GM21381 (cell line): ENCODE results near the gene SHROOM3.

Experiments used
- ATAC-seq: cut with Tn5 transposase; IDR thresholded peaks from one replicate; pipeline ENCODE4 v1.9.1; 2021; ENCODE audit warnings: mild to moderate bottlenecking, moderate library complexity; ENCODE audit not compliant: unreplicated experiment

SHROOM3 gene

DNA sequence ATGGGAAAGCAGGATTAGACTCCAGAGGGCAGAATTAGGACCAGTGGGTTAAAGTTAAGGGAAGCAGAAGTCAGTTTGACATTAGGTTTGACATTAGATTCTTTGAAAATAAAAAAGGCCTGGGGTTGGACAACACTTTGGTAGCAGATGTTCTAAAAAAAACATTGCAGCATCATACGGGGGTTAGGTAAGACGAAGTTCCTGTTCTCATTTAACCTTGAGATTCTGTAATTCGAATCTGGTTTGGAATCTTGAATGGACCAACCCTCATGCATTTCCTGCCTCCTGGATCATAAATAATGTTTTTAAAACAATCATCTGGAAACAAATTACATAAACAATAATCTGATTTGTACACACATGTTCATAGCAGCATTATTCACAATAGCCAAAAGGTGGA lies 181.0 kb downstream of the SHROOM3 start:
- no peak for ATAC-seq

DNA sequence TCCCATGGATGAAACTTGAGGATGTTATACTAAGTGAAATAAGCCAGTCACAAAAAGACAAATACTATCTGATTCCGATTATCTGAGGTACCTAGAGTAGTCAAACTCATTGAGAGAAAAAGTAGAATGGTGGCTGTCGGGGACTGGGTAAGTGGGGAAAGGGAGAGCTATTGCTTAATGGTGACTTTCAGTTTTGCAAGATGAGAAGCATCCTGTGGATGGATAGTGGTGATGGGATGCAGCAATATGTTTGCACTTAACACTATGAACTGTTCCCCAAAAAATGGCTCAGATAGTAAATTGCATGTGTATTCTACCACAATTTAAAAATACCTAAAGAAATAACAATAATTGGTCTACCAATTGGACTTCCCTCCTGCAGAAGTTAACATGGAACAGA lies 181.5 kb downstream of the SHROOM3 start:
- ATAC-seq: no peak

DNA sequence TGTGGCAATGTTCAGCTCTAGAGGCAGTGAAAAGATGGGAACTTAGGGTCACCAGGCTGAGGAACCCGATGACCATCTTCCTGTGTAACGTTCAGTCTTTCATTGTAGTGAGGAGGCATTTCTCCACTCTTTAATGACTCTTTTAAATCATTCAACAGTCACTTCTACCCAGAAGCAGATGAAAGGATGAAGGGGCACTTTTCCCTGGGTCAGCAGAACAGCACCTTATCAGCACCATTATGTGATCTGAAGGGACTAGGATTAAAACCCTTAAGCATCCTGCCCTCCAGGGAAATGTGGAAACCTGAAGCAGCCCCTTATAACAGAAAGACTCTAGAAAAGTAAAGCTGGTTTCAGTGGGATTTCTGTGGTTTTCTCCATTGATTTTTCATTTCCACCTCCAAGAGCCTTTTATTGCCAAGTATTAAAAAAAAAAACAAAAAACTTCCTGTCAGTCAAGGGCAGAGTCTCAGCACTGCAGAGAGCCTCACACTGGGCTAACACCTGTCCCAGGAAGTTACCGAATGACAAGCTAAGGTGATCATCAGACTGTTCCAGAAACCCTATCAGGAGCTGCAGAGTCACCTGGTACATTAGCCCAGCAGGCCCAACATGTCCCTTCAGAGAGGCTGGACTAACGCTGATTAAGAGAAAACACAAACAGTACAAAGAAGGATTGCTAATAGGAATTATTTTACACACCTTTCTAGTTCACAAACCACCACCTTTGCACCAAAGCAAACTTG lies 185.9 kb downstream of the SHROOM3 start:
- ATAC-seq: no peak

DNA sequence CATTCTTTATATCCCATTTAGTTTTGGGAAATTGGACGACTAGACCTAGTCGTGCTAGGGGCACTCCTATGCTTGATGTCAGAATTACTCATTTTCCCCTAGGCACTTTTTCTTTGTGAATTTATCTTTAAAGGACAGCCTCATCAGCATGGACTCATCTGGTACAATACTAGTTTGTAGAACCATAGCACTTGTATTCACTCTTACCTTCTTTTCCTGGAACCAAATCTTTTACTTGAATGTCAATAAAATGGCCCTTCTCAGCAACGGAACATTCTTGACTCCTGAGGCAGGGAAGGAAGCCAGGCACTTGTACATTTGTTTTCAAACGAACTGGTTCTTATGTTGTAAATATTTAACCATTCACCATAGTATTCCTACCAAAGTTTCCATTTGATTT lies 187.1 kb downstream of the SHROOM3 start:
- ATAC-seq: no peak

DNA sequence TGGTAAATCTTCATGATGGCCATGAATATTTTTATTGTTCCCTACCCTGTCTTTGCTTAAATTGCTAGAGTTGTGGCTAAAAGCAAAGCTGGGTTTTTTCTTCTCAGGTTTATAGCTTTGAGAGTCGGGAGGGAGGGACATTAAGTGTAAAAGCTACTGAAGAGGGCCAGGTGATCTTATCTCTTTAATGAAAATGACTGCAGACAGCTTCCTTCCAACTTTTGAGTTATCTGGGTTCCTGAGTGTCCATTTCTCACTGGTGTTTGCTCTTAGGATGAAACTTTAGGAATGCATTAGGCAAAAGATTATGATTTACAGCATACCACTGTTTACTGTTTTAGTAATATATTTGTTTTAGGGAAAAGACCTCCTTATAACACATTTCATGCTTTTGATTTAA lies 187.7 kb downstream of the SHROOM3 start:
- no peak for ATAC-seq

DNA sequence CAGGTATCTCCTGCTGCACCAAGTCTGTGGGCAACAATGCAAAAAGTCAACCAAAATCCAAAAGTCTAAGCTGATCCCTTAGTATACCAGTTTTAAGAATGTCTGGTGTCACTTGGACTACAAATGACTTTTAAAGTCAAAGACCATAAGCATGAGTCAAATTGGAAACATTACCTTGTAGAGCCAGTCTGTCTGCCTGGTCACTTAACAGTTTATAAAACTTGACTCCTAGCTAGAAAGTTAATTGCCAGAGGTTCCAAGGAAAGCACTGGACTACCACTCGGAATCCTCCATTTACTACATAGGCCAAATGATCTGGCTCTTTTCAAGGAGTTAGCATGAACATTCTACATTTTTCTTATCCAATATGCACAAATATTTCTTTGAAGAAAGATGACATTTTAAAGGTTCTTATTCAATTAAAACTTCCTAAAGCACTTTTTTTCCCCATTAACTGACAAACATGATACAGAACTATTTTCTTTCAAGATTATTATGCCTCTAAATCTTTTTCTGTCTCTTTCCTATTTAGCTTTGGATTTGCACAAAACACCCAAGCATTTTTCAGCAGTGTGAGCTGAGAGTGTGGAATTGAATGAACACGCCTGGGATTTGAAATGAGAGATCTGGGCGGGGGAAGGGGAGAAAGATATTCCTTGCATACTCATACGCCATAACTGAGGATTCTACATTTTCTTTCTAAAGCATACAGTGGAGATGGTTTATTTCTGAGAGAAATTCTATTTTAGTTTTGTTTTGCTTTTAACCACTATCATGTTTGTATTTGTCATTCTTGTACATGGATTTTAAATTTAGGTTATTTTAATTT lies 188.4 kb downstream of the SHROOM3 start:
- ATAC-seq: no peak

DNA sequence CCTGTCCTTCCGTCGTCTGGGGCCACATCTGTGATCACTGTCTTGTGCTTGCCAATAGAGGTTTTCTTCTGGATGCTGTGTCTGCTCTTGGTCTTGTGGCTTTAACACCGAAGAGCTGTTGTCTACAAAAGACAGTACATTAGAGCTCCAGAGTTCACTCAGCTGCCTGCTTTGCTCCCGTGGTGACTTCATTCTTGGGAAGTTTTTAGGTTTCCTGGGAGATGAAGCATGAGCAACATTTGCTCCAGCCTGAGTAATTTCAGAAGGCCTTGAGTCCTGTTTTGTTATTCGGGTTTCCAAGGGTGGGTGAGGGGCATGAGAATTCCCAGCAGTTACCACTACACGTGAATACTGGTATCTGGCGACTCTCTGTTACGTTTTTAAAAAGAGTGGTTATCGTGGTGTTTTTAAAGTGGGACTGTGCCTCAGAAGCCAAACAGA lies 189.2 kb downstream of the SHROOM3 start:
- ATAC-seq: no peak

DNA sequence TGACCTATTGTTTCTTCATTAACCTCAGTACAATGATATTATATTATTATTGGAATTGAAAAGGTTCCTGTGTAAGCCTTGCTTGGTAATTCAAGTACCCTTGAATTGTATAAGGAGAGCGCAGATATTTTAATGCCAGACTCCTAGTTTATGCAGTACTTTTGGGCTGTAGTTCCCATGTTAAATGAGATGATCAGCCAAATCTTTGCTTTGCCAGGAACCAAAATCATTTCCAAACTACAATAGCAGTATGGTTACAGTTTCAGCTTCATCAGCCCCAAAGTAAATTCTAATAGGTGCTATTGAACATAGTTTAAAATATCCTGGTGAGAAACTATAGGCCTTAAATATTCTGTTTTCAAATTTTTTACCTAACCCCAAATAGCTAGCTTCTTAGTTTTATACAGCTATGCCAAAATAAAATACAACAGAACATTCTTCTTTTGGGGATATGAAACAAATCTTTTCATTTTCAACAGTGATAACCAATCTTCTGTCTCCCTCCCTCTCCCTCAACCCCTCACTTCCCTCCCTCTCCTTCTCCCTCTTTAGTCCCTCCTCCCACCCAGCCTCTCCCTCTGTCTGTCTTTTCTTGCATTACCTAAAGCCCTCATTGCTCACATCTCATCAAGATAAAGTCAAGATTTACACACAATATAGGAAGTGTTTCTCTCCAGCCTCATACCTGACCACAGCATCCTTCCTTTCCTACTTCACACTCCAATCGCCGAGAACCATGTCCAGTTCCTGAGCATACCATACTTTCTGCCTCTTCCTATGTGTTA lies 190.1 kb downstream of the SHROOM3 start:
- ATAC-seq: no peak

DNA sequence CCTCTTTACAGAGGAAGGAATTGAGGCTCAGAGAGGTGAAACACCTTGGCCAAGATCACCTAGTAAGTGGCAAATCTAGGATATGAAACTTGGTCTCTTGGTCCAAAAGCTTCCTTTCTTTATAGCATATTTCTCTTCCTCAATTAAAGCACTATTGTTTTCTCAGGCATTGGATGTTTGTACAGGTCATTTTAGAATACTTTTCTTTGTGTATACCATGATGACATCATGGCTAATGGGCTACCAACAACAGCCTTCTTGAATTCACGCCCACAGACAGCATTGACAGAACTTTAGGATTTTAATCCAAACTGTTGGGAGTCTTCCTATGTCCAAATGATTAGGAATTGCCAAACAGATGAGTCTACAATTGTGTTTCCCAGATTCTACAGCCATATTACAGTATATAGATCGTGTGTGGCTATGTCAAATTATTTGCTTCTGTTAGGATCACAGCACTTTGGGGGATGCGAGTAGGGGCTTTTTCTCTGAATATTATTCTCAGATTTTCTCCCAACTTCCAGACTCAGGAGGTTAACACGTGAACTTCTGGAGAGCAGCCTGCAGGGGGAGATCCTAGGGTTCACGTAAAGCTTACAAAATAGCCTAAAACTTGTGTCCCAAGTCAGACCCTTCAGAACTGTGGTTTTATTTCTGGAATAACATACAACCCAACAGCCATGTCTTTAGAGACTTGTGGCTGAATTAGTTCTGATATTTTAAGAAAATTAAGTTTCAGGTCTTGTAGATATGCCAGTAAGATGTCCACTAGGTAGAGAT lies 191.8 kb downstream of the SHROOM3 start:
- no peak for ATAC-seq

DNA sequence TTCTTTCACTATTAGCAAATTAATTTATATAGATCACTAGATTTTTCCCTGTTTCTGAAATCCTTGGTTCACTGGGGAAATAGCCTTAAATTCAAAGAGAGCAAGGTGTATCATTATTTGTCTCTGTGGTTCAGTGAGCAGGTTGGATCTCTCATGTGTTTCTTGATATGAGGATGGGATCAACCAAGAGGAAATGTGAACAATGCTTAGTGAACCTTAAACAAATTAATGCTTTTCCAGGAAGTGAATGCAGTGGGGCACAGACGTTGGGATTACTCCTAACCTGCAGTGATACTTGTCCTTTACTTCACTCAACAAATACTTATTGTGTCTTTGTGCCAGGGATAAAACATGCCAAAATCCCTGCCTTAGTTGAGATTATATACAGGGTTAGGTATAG lies 193.2 kb downstream of the SHROOM3 start:
- no peak for ATAC-seq

DNA sequence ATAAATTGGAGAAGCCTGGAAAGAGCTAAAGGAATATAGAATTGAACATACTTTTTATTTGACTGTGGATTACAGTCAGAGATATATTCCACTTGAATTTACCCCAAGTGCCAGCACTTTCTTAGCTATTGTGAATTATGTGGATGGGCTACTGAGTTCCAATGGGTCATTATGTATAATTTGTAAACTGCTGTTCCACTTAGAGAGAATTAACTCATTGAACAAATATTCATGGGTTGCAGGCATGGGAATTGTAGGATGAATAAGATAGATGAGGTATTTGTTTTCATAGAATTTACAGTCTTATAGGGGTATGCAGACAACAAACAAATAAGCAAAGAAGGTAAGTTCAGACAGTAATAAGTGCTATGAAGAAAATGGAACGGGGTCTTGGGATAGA lies 195.7 kb downstream of the SHROOM3 start:
- no peak for ATAC-seq

DNA sequence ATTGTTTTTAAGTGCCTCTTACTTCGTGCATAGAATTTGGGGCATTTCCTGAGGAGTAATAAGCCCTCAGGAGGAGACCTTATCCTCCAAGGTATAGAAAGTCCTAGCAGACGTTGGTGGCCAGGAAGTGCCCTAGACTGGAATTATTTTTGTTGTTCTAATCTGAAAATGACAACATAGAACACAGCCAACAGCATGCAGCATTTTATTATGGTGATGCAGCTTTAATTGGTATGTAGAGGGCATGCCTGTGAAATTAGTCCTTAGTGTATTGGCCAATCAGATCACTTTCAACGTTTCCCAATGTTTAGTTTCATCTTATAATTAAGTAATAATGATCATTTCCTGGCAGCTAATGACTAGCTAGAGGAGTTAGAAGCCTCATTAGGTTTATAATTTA lies 199.2 kb downstream of the SHROOM3 start:
- ATAC-seq: no peak

DNA sequence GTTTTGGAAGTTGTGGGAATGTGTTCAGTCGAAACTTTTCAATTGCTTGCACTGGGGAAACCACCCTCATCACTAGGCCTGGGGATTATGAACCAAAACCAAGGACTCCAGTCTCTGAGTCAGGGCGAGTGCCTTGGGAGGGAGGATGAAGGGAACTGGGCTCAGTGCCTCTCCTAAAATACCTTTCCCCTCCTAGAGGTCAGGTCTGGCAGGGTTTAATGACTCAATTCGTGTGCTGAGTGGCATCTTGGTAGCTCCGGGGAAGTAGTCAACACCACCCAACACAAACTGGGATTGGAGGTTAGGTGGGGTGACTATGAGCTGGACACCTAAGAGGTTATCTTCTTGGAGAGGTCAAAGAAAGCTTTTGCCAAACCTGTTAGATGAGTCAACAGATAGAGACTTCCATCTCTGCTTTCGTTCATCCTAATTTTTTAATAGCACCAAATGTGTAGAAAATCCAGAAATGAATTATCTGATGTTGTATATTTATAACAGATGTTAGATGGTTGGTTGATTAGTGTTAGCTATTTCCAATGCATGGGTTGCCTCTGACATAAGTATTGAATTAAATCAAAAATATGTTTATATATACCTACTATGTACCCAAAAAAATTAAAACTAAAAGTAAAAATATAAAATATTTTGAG lies 202.8 kb downstream of the SHROOM3 start:
- no peak for ATAC-seq

DNA sequence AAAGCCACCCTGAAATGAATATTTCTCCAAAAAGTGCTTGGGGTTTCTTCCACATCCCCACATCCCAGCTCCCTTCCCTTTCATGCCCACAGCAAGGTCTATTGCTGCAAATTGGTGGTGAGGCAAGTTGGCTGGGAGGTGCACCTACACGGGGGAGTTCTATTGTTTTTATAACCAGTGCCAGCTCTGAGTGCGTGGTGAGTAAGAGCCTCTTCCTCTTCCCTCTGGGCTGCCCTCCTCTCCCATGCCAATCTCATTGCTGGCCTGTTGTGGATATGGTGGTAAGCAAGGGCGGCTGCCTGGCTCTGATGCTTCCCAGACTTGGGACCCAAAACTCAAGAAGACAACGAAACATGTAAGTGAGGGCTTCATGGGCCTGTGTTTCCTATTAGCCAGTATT lies 204.3 kb downstream of the SHROOM3 start:
- no peak for ATAC-seq

DNA sequence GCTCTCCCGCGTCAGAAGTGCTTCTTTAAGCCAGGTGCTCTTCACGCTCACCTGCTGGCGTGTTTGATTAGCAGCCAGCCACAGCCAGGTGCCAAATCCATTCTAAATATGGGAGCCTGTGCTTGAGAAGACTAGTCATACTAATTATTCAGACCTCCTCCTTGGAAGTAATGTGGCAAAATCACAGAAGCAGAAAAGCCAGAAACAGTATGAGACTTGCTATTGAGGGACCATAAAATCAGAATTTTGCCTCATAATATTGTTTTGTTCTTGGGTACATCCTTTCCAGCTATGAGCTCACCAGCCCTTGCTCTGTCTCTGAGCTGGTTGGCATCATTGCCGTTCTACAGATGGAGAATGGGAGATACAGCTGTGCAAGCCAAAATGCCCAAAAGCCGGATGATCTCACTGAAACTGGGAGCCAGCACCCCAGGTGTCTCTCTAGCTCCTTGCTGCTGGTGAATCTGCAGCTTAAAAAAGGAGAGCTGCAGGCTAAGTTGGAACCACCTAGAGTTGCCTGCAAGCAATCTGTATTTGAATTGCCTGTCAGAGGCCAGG lies 205.4 kb downstream of the SHROOM3 start:
- ATAC-seq: no peak

DNA sequence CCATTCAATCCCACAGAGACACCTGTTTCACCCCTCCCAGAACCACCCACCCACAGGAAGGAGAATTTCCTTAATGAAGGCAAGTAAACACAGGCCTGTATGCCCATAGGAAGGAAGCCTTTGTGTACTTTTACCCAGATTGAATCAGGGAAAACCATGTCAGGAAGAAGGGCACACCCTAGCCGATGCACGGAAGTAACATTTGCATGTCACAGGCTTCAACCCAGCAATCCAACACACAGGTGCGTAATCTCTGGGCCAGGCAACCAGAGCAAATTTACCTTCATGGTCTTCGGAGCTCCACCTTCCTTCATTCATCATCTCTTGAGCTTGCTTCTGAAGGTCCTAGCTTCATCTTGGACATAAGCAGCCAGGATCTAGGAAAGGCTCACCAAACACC lies 206.3 kb downstream of the SHROOM3 start:
- ATAC-seq: no peak

DNA sequence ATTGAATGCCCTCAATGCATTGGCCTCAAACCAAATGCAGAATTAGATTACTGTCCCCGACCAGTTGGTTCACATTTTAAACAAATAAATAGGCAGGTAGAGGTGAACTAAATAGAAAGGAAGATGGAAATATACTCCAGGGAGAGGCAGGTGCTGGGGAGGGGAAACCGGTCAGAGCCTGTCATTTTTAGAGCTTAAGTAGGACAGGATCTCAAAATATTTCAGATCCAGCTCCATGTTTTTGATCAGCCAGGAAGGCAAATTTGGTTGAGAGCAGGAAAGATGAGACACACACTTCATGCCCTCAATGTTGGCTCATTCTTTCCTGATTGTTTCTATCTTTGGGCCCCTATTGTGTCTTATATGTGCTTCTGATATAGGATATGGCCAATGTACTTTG lies 206.7 kb downstream of the SHROOM3 start:
- no peak for ATAC-seq

DNA sequence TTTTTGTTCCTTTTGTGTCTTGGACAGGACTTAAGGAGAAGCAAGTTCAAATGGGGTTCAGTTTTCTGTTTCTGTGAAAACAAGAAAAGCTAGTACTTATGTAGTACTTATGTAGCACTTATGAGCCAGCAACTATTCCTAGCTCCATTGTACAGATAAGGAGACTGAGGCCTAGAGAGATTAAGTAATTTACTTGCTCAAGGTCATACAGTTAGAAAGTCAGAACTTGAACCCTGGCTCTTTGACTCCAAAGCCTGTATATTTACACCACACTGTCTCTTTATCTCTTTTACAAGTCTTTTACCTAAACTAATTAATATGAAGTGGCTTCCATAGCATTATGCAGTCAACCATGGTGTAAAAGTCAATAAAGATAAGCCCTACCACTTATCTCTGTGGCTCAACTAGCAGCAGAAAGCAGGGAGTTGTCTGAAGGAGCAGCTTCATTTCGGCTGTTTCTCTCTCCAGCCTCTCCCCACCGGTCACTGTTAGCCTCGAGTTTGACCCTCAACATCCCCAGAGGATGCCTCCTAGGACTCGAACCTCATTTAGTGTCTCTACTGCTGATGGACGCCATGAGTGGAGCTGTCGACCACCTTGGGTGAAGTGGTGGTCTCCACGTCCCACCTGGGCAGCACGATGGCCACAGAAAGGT lies 209.9 kb downstream of the SHROOM3 start:
- no peak for ATAC-seq

DNA sequence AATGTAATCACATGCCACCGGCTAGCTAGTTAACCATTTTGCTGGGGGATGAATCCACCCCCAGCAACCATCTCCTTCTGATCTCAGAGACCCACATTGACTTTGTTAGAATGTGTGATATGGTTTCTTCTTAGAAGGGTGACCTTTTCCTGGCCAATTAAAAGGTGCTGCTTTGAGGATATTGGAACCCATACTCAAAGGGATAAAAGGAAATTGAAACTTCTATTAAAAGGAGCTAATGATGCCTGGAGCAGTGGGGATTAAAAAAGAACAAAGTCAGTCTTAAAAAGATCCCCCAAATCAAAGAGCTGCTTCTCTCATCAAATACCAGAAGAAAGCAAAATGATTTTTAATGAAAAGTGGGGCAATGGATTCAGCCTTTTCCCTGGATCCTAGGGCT lies 214.1 kb downstream of the SHROOM3 start:
- no peak for ATAC-seq
